Keratinocyte (primary cell): ENCODE data around the gene PLA2G2F. TPM values are rescaled to one million over a fixed set of nuclear protein-coding genes. Genes with fewer than 3 reads are reported as not detected.

Experiments
- DNase-seq: peaks from one replicate; pipeline ENCODE4 v3.0.0-alpha.2; 2011; ENCODE audit warnings: low read depth, missing footprints, low spot score
- FAIRE-seq: peaks from 2 replicates; lab custom pipeline; 2011; peaks lifted over from hg19 to GRCh38; lab: Jason Lieb, UNC
- H2AFZ ChIP-seq: 2 replicates; pipeline ENCODE4 v1.6.0; 2012; ENCODE audit warnings: low read length, control low read depth, inconsistent platforms; ENCODE audit not compliant: control insufficient read depth
- H3K27ac ChIP-seq: 2 replicates; pipeline ENCODE4 v1.5.1; 2011; ENCODE audit warnings: low read length; ENCODE audit not compliant: control insufficient read depth, insufficient read depth
- H3K27me3 ChIP-seq: 3 replicates; pipeline ENCODE4 v1.6.0; 2011; ENCODE audit warnings: low read length; ENCODE audit not compliant: control insufficient read depth, insufficient read depth; ENCODE audit errors: extremely low read depth
- H3K36me3 ChIP-seq, 2 experiments: 2 replicates in 1 of 2; 3 replicates in 1 of 2; pipeline ENCODE4 v1.5.1; 2011; ENCODE audit warnings: low read length in 2 of 2, mild to moderate bottlenecking in 1 of 2; ENCODE audit not compliant: control insufficient read depth in 2 of 2, insufficient read depth in 2 of 2; ENCODE audit errors: extremely low read depth in 1 of 2
- H3K4me1 ChIP-seq: 3 replicates; pipeline ENCODE4 v1.5.1; 2011; ENCODE audit warnings: low read length; ENCODE audit not compliant: control insufficient read depth, insufficient read depth; ENCODE audit errors: extremely low read depth
- H3K4me2 ChIP-seq: 3 replicates; pipeline ENCODE4 v1.6.0; 2011; ENCODE audit warnings: low read depth, low read length; ENCODE audit not compliant: control insufficient read depth, insufficient read depth; ENCODE audit errors: extremely low read depth
- H3K4me3 ChIP-seq, 3 experiments: fragments of 200-600 bp in 1 of 3; sonication (generic) in 1 of 3; 2 replicates in 2 of 3; 3 replicates in 1 of 3; pipeline ENCODE4 v1.5.1; 2011 to 2016; ENCODE audit warnings: low read length in 3 of 3, mild to moderate bottlenecking in 3 of 3, control low read depth in 2 of 3, inconsistent platforms in 1 of 3, low read depth in 1 of 3, mixed read lengths in 1 of 3, mixed run types in 1 of 3, moderate library complexity in 1 of 3; ENCODE audit not compliant: control insufficient read depth in 2 of 3, insufficient read depth in 2 of 3; ENCODE audit errors: extremely low read depth in 1 of 3
- H3K79me2 ChIP-seq: 2 replicates; pipeline ENCODE4 v1.6.0; 2012; ENCODE audit warnings: low read length; ENCODE audit not compliant: control insufficient read depth, insufficient read depth
- H3K9ac ChIP-seq: 3 replicates; pipeline ENCODE4 v1.6.0; 2011; ENCODE audit warnings: low read length; ENCODE audit not compliant: control insufficient read depth, insufficient read depth; ENCODE audit errors: extremely low read depth
- H3K9me1 ChIP-seq: 3 replicates; pipeline ENCODE4 v1.6.0; 2011; ENCODE audit warnings: low read length; ENCODE audit not compliant: control insufficient read depth, insufficient read depth; ENCODE audit errors: extremely low read depth
- H3K9me3 ChIP-seq: 2 replicates; pipeline ENCODE4 v1.5.1; 2012; ENCODE audit warnings: low read depth, low read length; ENCODE audit not compliant: control insufficient read depth
- H4K20me1 ChIP-seq: 3 replicates; pipeline ENCODE4 v1.6.0; 2011; ENCODE audit warnings: low read length; ENCODE audit not compliant: control insufficient read depth, insufficient read depth; ENCODE audit errors: extremely low read depth
- CTCF ChIP-seq, 3 experiments: IDR thresholded peaks in 1 of 3; conservative IDR thresholded peaks in 1 of 3; optimal IDR thresholded peaks in 1 of 3; 2 replicates in 2 of 3; 3 replicates in 1 of 3; pipeline versions ENCODE3 to v1.5.1; 2011; ENCODE audit warnings: low read length in 3 of 3, mild to moderate bottlenecking in 3 of 3, moderate library complexity in 2 of 3, control low read depth in 1 of 3, inconsistent platforms in 1 of 3; ENCODE audit not compliant: insufficient read depth in 2 of 3; ENCODE audit errors: extremely low read depth in 1 of 3
- EZH2 ChIP-seq: IDR thresholded peaks from one replicate; pipeline ENCODE4 v1.6.1; 2012; ENCODE audit warnings: inconsistent platforms, mild to moderate bottlenecking, low read length, moderate library complexity
- dilution Hi-C: fragments of 300-500 bp; cut with MboI; formaldehyde crosslinking; loops from one replicate; pipeline ENCODE4 v1.7.0; 2020; ENCODE audit warnings: low sequenced_read_pairs; ENCODE audit not compliant: extremely low pct_ligation_motif_present
- polyA plus RNA-seq, 5 experiments: library from polyadenylated mRNA; depleted of rRNA in 3 of 5; stranded (reverse) in 3 of 5; stranded (forward) in 1 of 5; unstranded in 1 of 5; fragments of >200 nt; gene quantifications; 1 replicate in 1 of 5; 2 replicates in 3 of 5; 3 replicates in 1 of 5; pipeline versions ENCODE4 v1.2.1 to v1.2.3, GENCODE V29; 2011 to 2012; ENCODE audit warnings: missing spikeins in 2 of 5, low read depth in 1 of 5, low replicate concordance in 1 of 5

Gene PLA2G2F
- polyA plus RNA-seq, 1 donor (not counting 4 experiments of a cell fraction or from before 2014, with no cell fraction given), result 0.26 TPM

GRCh38 chr1:20139776-20140612, 871 bp downstream of the PLA2G2F start:
- Histone ChIP-seq H3K36me3 (no peaks in the 10 kb centered on the region), H3K27me3 (no peaks in the 10 kb centered on the region), H3K27ac (no peak overlapping the region), H3K4me3 (no peak overlapping the region), H3K9me3 (no peaks in the 10 kb centered on the region), H3K4me2 (no peak overlapping the region), H3K9me1 (no peaks in the 10 kb centered on the region), H3K9ac (no peak overlapping the region), H2AFZ (no peak overlapping the region), H3K79me2 (no peaks in the 10 kb centered on the region), H3K4me1 (peaks cover 7% of the 10 kb centered on the region), H4K20me1 (no peaks in the 10 kb centered on the region)
- no peak for DNase-seq
- no peak for FAIRE-seq
- dilution Hi-C loops, result no loop called here
- TF ChIP-seq CTCF (optimal IDR thresholded peaks at IDR 0.05 in 1 of 3, IDR thresholded peaks at IDR 0.05 in 1 of 3, conservative IDR thresholded peaks at IDR 0.05 in 1 of 3; ENCODE audit: extremely low read depth in 1 of 3, insufficient read depth in 2 of 3, low read length in 3 of 3), result no peak
- no peak for TF ChIP-seq EZH2

- H4K20me1 ChIP-seq, result no peaks in the 10 kb centered on the region
- no peaks in the 10 kb centered on the region for H3K9me1 ChIP-seq
- FAIRE-seq (no peak), DNase-seq (no peak)
- no peak overlapping the region for H3K4me2 ChIP-seq
- H3K79me2 ChIP-seq, result no peaks in the 10 kb centered on the region
- peaks cover 7% of the 10 kb centered on the region for H3K4me1 ChIP-seq
- no peak overlapping the region for H3K4me3 ChIP-seq
- no peak overlapping the region for H3K9ac ChIP-seq
- no peaks in the 10 kb centered on the region for H3K27me3 ChIP-seq
- no peaks in the 10 kb centered on the region for H3K36me3 ChIP-seq
- dilution Hi-C loops, result no loop called here
- TF ChIP-seq CTCF (optimal IDR thresholded peaks at IDR 0.05 in 1 of 3, IDR thresholded peaks at IDR 0.05 in 1 of 3, conservative IDR thresholded peaks at IDR 0.05 in 1 of 3; ENCODE audit: extremely low read depth in 1 of 3, insufficient read depth in 2 of 3, low read length in 3 of 3), result no peak
- TF ChIP-seq EZH2, result no peak
- no peak overlapping the region for H3K27ac ChIP-seq
- no peaks in the 10 kb centered on the region for H3K9me3 ChIP-seq
- H2AFZ ChIP-seq, result no peak overlapping the region
These were observed 1.9 kb downstream of the PLA2G2F start for GRCh38 chr1:20141001-20141400.
